Measurements from ENCODE around the gene TRAPPC12.

TRAPPC12 gene

DNA sequence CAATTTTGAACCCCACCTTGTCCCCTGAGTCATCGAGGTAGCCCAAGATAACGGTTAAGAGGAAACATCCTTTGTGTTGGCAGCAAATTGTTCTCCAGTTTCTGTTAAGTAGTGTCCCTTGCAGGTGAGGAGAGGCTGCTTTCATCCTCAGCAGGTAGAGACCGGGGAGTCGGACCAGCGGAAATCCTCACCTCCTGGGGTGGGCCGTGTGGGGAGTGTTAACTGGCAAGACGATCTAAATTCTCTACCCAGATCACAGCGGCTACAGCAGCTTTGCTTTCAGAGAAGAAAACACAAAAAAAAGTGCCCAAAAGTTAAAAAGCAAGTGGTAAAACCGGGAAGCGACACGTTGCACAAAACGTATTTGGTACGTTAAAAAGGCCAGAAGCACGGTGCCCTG is 76.6 kb downstream of the TRAPPC12 start:
- DNase-seq (ENCODE audit: low spot score) = no peak

DNA sequence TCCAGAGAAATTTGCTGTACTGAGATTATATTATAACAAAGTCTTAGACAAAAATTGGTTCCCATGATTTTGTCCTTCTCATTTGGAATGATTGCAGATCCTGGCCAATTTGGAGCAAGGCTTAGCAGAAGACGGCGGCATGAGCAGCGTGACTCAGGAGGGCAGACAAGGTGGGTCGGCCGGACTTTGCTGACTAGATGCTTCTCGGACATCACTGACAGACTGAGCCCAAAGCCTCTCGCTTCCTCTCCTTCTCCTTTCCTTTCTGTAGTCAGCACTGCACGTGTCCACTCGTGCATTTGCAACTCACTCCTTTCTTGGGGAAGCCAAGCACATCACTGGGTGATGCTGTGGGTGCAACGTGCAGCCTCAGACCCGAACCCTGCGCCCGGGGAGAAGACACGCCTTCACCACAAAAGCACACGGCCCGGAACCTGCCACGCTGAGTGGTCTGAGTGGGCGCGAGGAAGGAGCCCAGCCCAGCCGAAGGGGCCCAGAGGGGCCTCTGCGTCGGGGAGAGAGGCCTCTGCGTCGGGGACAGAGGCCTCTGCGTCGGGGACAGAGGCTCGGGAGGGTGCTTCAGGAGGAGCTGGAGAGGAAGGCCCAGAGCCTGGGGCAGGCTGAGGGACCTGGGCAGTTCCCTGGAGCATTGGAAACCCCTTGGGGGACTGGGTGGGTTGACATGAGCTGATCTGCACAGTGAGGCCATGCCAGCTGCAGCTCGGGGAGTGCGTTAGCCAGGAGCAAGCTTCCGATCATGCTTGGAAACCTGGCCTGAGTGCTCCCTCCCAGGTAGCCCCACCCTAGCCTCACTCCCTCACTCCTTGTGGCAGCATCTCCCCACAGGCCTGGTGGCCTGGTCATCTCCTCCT is 78.3 kb downstream of the TRAPPC12 start:
- DNase-seq (ENCODE audit: low spot score) = no peak

DNA sequence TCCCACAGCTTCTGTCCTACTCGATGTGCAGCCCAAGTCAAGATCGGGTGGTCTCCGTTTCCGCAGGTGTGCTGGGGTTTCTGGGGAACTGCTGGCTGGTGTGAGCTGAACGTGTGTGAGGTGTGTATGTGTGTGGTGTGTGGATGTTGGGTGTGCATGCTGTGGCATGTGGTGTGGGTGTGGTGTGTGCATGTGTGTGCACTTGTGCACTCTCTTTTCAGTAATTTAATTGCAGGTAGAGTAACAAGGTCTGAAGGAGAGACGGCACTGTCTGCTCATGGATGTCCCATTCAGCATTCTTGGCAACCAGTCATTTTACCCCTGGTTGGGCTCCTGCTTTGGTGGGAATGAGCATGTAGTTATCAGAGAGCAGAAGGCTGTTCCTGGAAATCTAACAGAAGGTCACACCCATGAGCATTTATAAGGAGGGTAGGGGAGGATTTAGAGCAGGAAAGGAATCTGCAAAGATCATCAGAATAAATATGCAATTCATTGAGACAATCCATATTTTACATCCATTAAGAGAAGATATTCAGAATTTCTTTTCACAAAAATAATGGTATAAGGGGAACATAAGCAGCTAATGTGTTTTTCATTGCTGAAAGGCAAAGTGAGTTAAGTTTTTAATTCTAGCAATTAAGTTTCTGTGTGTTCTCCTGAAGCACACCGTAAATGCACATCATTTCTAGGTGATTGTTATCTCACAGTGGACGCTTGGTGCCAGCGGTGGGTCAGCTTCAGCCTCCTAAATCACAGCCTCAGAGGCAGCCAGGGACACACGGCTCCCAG is 79.1 kb downstream of the TRAPPC12 start:
- DNase-seq (ENCODE audit: low spot score) = no peak

DNA sequence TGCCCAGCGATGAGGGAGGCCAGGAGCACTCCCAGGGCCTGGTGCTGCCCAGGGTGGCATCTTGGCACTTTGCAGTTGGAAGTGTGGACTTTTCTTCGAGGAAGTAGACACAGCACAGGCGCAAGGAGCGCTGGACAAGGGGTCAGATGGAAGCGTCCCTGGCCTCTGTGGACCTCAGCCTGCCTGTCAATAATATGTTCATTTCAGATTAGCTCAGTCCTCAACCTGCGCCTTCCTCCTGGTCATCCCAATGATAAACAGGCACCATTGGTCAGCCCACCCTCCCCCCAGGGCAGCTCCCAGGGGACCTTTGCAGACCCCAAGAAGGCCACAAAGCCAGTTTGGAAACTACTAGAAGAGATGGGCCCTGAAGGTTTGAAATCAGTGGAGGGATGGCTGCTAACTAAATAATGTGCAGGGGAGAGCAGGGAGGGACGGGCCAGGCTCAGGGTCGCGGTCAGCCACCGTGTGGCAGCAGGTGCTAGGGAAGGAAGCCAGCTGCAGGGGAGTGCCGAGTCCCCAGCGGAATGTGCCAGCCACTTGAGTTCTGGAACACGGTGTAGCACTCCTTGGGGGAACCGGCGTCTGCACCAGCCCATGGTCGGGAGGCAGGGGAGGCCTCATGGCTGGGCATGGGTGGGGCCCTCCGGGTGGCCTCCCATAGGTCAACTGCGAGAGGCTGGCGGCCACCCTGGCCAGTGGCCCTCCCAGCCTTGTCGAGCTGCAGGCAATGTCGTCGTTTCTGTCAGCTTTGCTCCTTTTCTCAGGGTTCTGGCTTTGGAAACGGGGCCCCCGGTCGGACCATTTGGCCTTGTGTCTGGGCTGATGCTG is 79.9 kb downstream of the TRAPPC12 start:
- no peak for DNase-seq (ENCODE audit: low spot score)

DNA sequence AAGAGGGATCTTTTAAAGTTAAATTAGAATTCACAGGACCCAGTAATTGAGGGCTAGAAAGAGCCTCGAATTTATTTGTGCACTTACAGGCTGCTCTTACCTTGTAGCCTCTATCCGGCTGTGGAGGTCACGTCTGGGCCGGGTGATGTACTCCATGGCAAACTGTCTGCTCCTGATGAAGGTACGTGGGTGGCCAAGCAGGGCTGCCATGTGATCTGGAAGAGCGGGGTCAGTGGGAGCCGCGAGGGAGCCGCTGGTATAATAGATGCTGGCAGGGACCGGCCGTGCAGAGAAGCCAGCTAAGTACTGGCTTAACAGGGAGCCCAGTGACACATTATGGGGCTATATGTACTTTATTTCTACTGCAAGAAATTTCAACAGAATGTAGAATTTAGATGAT is 80.7 kb downstream of the TRAPPC12 start:
- no peak for DNase-seq (ENCODE audit: low spot score)

DNA sequence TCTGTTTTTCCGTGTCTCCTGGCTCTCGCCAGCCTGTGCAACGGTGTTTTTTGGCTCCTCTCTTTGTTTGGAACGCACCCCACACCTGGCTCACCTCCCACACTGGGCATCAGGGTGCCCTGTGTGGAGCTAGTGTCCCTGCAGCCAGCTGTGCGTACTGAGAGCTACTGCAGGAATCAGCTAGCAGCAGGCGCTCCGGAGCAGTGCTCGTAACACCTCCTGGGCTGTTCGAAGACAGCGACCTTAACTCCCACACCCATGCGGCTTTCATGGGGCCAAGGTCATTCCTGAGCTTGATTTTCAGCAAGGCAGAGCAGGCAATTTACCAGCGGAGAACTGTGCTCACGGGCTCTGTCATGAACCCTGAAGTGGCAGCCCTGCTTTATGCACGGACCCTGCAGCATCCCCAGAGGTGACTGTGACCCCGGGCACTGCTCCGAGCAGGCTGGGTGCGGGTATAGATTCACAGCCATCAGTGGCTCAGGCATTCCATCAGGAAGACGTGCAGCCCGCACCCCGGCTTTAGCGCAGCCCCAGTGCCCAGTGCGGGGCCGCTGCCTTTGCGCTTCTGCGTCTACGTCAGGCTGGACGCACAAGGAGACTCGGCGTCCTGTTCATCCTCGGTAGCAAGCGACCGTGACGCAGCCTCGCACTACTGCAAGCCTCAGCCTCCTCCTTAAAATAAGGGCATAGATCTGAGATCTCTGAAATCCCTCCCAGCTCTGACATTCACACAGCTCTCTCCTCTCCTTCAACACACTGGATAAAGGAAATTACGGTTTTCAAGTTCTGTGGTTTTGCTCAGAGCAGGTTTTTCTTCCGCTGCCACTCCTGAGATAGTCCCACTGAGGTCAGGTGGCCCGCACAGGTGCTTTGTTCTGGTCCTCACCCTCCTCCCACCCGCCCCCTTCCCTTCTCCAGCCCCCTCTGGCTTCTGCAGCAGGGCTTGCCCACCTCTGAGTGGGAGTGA is 81.6 kb downstream of the TRAPPC12 start:
- no peak for DNase-seq (ENCODE audit: low spot score)

DNA sequence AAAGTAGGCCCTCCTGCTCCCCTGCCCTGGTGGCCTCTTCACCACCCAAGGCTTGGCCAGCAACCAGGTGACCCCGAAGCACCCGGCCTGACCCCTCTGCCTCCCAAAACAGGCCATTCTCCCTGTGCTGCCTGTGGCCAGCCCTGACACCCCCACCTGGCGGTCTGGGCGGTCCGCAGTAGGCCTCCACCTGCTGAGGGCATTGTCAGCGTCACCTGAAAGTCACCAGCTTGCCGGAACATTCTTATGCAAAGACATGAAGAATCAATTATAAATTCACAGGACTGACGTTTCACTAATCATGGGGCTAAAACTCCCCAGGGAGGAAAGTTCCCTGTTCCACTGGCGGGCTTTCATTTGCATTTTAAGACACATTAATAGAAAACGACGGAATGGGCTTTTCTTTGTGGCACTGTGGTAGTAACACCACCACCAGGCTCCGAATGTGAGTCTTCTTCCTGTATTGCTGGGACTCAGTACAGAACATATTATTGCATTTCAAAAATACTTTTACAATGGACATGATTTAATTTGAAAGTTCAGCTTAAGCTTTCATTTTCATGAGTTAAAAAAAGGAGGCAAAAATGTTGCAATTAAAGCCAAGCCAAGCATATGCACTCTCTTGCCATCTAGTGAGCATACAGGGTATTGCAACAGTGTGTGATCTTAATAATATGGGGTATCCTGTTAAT is 82.5 kb downstream of the TRAPPC12 start:
- DNase-seq (ENCODE audit: low spot score) = peak; percentile 41

DNA sequence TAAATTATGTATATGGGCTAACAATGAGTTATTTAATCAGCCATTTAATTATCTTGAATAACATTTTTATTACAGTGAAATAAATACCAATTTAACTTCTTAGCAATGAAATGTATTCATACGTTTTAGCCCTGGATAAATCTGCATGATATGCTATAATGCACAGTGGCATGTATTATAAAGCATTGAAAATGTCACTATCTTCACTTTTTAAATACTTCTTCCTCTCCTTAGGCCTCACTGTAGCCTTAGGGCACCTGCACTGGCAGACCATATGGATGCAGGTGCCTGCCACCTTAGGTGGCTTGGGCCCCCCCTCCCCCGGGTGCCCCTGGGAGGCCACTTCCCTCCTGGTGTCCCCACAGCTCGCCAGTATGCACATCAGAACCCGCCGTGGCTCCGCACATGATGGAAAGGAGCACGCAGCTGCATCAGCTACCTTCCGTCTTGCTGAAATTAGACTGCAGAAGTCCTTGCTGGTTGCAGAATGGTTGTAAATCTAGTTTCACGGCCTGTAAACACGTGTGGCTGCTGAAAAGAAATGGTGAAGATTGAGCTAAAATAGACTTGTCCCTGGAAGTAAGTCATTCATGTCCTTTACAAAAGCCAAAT is 83.1 kb downstream of the TRAPPC12 start:
- no peak for DNase-seq (ENCODE audit: low spot score)

DNA sequence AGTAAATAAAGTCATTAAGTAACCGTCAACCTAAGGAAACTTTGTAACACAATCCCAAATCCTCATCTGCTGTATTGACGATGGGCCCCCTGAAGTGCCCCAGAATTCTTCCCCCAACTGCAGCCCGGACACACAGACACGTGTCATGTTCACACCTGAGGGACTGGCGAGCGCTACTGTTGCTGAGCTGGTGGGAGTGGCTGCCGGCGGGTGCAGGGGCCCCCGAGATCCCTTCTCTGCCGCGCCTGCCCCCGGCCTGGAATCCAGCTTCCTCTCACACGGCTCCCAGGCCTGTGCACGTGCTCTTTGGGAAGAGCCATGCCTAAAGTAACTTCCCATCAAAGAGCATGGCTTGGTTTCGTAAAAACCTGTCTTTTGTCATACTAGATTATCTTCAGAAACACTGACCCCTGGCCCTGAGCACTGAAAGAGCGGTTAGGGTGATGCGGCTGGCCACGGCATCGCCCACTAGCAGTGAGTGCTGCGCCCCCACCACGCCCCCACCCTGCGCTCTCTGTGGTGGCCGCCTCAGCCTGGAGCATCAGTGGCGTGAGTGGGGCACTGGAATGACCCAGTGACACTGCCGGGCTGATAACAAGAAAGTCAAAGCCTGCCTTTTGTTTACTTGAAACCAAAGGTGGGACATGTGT is 83.8 kb downstream of the TRAPPC12 start:
- no peak for DNase-seq (ENCODE audit: low spot score)

DNA sequence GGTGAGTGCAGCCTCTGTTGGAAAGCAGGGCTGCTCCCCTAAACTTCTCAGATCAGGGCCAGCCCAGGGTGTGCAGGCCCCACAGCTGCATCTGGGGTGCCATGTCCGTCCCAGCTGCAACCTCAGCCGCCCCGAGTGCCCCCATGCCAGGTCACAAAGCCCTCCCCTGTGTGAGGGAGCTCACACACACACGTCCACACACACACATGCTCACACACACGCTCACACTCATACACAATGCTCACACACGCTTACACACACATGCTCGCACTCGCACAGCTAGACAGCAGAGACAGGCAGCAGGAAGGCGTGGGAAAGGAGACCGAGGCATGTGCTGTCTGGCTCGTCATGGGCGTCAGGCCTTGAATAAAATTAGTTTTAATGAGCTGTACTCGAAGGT is 84.5 kb downstream of the TRAPPC12 start:
- no peak for DNase-seq (ENCODE audit: low spot score)

DNA sequence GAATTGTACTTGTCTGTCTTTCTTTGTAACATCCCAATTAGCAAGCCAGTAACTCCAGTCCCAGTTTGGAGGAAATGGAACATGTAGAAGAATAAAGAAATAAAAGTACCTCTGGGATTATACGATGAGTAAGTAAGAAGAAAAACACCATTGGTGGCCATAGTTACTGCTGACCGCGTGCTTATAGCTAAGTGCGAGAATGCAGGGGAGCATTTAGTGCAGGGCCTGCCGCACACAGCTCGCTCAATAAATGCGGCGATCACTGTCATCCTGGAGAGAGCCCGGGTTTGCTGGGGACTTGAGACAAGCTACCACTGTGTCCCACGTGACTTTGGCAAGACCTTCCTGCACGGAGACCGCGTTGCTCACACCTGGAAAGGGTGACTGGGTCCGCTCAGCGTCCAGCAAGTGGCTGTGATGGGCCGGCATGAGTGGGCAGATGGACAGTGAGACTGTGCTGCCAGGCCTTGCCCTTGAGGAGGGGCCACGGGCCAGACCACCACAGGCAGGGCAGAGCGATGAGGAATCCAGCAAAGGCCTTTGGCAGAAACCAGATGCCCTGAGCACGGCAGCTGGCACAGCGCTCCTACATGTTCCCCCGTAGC is 85.0 kb downstream of the TRAPPC12 start:
- DNase-seq (ENCODE audit: low spot score) = no peak

DNA sequence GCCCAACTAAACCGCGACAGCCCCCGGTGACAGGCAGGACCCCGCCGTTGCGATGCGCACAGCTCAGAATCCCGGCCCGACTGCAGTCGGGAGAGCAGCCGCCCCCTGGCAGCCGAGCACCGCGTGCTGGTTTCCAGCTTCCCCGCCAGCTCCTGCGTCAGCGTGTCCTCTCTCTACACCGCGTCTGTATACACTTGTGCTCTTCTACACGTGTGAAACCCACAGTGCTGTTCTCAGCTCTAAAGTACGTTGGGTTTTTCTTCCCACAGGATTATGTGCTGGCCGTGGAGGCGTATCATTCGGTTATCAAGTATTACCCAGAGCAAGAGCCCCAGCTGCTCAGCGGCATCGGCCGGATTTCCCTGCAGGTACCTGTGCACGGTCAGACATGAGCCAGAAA is 85.8 kb downstream of the TRAPPC12 start:
- no peak for DNase-seq (ENCODE audit: low spot score)

DNA sequence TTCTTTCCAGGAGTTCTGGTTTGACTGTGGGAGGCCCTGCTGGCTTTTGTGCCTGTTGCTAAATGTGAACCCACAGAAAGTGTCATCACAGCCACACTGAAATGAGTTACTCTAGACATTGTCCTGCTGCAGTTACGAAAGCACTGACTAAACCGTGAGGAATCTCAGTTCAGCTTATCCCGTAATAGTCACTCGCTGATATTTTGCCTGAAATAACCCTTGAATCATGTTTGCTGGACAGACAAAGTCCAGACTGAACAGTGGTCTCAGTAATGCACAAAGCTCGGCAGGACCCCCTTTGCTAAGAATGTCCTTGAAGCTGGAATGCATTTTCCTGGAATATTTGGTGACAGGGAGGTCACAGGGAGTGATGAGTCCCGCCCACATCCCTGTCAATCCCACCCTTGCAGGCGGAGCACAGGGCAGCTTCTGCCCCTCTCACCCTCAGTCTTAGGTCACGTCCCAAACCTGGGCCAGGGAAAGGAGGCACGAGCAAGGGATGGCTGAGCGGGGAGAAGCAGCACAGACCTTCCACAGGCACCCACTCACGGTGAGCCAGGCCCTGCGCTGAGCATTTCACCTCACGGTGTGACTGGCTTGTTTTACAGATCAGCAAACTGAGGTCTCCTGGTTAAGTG is 86.5 kb downstream of the TRAPPC12 start:
- DNase-seq (ENCODE audit: low spot score) = no peak

DNA sequence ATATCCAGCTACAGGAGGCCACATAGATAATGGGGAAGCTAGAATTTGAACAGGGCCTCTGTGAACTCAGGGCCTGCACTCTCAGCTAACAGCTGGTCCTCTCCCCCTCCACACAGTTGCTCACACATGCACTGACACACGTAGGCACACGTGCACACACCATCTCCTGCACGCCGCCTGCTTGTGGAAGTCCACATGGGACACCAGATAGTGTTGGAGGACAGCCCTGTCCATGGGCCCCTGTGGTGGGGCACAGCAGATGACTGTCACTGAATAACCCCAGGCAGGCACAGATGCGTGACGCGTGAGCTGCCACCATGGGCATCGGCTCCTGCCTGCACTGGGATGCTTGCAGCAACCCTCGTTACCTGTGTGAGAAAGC is 87.0 kb downstream of the TRAPPC12 start:
- no peak for DNase-seq (ENCODE audit: low spot score)

DNA sequence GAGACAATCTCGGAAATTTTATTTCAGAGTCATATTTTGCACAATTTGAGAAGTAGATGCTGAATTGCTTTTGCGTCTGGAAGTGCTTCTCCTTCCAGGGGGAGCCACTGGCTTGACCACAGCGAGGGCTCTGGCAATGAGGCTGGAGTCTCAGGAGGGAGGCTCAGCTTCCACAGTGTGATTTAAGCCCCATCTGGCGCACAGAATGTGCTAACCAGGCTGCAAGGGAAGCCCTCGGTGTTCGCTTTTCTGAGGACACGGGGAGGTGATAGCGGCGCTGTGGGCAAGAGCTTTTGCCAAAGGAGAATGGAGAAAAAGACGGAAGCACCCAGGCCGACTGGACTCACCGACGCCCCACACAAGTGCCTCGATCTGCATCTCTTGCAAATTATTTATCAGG is 87.5 kb downstream of the TRAPPC12 start:
- no peak for DNase-seq (ENCODE audit: low spot score)

DNA sequence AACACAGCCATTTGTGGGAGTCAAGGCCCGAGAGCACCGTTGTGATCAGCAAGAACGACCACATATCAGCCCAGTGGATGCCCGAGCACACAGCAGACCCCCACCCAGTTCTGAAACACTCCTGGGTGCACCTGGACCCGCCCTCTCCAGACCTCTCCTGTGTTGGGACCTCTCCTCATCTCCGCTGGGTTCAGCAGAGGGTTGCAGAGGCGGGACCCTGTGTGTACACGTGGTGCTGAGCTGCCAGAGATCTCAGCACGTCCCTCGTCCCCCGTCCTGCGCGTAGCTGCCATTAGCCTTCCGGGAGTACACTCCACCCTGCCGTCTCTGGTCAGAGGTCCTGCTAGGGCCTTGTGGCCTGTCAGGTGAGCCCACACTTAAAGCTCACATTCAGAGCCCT is 88.2 kb downstream of the TRAPPC12 start:
- DNase-seq (ENCODE audit: low spot score) = no peak

DNA sequence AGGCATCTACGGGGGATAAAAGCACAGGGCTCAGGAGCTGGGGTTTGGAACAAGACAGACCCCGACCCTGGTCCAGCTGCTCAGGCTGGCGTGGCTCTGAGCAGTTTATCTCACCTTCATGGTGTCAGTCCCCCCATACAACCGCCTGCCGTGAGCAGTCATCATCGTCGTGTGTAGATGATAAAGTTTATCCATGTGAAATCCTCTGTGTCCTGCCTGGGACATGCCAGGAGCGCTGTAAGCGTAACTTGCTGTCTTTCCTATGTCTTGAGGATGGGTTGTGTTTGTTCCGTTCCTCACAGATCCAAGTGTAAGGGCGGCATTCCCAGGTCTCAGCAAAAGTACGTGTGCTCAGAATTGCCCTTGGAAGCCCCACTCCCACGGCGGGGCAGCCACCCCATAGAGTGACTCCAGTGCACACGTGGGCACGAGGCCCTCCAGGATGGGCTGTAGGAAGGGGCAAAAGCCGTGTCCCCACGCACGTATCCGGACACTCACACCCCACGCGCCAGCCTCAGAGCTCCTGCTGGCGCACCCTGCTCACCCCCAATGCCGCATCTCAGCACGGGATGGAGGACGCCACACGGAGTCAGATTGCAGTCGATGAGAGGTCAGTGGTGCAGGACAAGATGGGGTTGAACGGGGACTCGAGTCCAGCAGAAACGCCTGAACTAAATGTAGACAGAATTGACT is 88.9 kb downstream of the TRAPPC12 start:
- no peak for DNase-seq (ENCODE audit: low spot score)

DNA sequence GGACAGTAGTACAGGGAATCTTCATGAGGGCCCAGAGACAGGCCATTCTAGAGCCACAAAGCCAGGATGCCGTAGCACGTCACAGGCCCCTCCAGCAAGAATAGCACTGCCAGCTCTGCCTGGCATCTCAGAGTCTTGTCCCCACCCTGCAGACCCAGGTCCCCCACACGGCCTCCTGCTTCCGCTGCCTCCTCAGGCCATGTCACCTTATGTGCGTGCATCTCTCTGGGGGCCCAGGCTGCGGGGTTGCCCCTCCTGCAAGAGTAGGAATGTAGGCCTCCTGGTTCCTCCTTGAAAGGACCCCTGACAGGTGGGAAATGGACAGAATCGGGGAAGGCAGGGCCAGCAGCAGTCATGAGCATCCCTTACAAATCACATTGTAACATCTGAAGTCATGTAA is 90.0 kb downstream of the TRAPPC12 start:
- no peak for DNase-seq (ENCODE audit: low spot score)

All from SW480 (cell line).